CD14-positive monocyte (primary cell): Measurements from ENCODE around the gene TTC28. TPM values are rescaled to one million over a fixed set of nuclear protein-coding genes. Genes with fewer than 3 reads are reported as not detected.

Experiments
- DNase-seq, 3 donors: peaks; one replicate each; pipeline ENCODE4 v3.0.0-alpha.2; 2011 to 2022
- H2AFZ ChIP-seq: 2 replicates; pipeline ENCODE4 v1.6.0; 2012; ENCODE audit warnings: mild to moderate bottlenecking, low read depth, low read length, inconsistent platforms; ENCODE audit not compliant: insufficient read depth, poor library complexity, severe bottlenecking
- H3K27ac ChIP-seq, 2 donors: 1 replicate in 1 of 2; 2 replicates in 1 of 2; pipeline ENCODE4 v1.5.1; 2012 to 2013; ENCODE audit warnings: low read length in 2 of 2, control low read depth in 1 of 2, inconsistent platforms in 1 of 2, low read depth in 1 of 2, mild to moderate bottlenecking in 1 of 2
- H3K27me3 ChIP-seq, 2 donors: one replicate each; pipeline versions ENCODE4 v1.6.0 to v1.6.1; 2011 to 2013; ENCODE audit warnings: low read length in 2 of 2; ENCODE audit not compliant: control insufficient read depth in 2 of 2, insufficient read depth in 2 of 2
- H3K36me3 ChIP-seq, 2 donors: replicated peaks in 1 of 2; 1 replicate in 1 of 2; 2 replicates in 1 of 2; pipeline versions ENCODE4 v1.5.1 to v1.6.1; 2012 to 2013; ENCODE audit warnings: low read length in 2 of 2, control low read depth in 1 of 2, inconsistent platforms in 1 of 2, mild to moderate bottlenecking in 1 of 2; ENCODE audit not compliant: insufficient read depth in 2 of 2, control insufficient read depth in 1 of 2
- H3K4me1 ChIP-seq, 2 donors: 1 replicate in 1 of 2; 2 replicates in 1 of 2; pipeline versions ENCODE4 v1.5.1 to v1.6.1; 2012 to 2013; ENCODE audit warnings: low read length in 2 of 2, control low read depth in 1 of 2, inconsistent platforms in 1 of 2, mild to moderate bottlenecking in 1 of 2, moderate library complexity in 1 of 2; ENCODE audit not compliant: insufficient read depth in 2 of 2, control insufficient read depth in 1 of 2
- H3K4me2 ChIP-seq: replicated peaks from 2 replicates; pipeline ENCODE3; 2012; ENCODE audit warnings: low read length, moderate library complexity, mild to moderate bottlenecking; ENCODE audit not compliant: poor library complexity, severe bottlenecking; ENCODE audit errors: extremely low read depth
- H3K4me3 ChIP-seq, 3 experiments: fragments of 200-600 bp in 1 of 3; sonication (generic) in 1 of 3; replicated peaks in 1 of 3; 1 replicate in 2 of 3; 2 replicates in 1 of 3; pipeline ENCODE4 v1.5.1; 2011 to 2013; ENCODE audit warnings: low read length in 3 of 3, mild to moderate bottlenecking in 3 of 3, control low read depth in 2 of 3, low read depth in 2 of 3, inconsistent platforms in 1 of 3, moderate library complexity in 1 of 3
- H3K79me2 ChIP-seq: 2 replicates; pipeline ENCODE4 v1.6.0; 2012; ENCODE audit warnings: mild to moderate bottlenecking, control low read depth, inconsistent platforms, low read length, moderate library complexity; ENCODE audit not compliant: insufficient read depth
- H3K9ac ChIP-seq: 2 replicates; pipeline ENCODE4 v1.6.0; 2017; ENCODE audit warnings: low read length, mild to moderate bottlenecking; ENCODE audit not compliant: insufficient read depth, poor library complexity, severe bottlenecking
- H3K9me3 ChIP-seq, 2 donors: replicated peaks in 1 of 2; 1 replicate in 1 of 2; 2 replicates in 1 of 2; pipeline versions ENCODE4 v1.5.1 to v1.6.1; 2012 to 2013; ENCODE audit warnings: low read length in 2 of 2, control low read depth in 1 of 2; ENCODE audit not compliant: control insufficient read depth in 1 of 2, insufficient read depth in 1 of 2
- H4K20me1 ChIP-seq: 2 replicates; pipeline ENCODE4 v1.6.0; 2012; ENCODE audit warnings: mild to moderate bottlenecking, low read length, control low read depth, moderate library complexity; ENCODE audit not compliant: insufficient read depth
- H3K27ac Mint-ChIP-seq, 7 donors: one replicate each; pipeline ENCODE4 v1.8.0; 2020; ENCODE audit warnings: mild to moderate bottlenecking in 7 of 7, mixed read lengths in 7 of 7, moderate library complexity in 6 of 7, inconsistent platforms in 2 of 7
- H3K27me3 Mint-ChIP-seq, 3 donors: one replicate each; pipeline ENCODE4 v1.8.0; 2021 to 2022; ENCODE audit warnings: low read depth in 3 of 3, mild to moderate bottlenecking in 3 of 3, mixed read lengths in 3 of 3, moderate library complexity in 3 of 3, inconsistent platforms in 1 of 3
- H3K36me3 Mint-ChIP-seq, 2 donors: one replicate each; pipeline ENCODE4 v1.8.0; 2020; ENCODE audit warnings: mixed read lengths in 2 of 2, inconsistent platforms in 1 of 2, mild to moderate bottlenecking in 1 of 2
- H3K4me1 Mint-ChIP-seq: one replicate; pipeline ENCODE4 v1.8.0; 2020; ENCODE audit warnings: mild to moderate bottlenecking, mixed read lengths
- H3K4me3 Mint-ChIP-seq, 2 donors: one replicate each; pipeline ENCODE4 v1.8.0; 2020; ENCODE audit warnings: mild to moderate bottlenecking in 2 of 2, mixed read lengths in 2 of 2, moderate library complexity in 1 of 2
- H3K9me3 Mint-ChIP-seq, 7 donors: one replicate each; pipeline ENCODE4 v1.8.0; 2020 to 2022; ENCODE audit warnings: mixed read lengths in 7 of 7, mild to moderate bottlenecking in 6 of 7, moderate library complexity in 6 of 7, inconsistent platforms in 2 of 7
- CTCF ChIP-seq: fragments of 200-600 bp; IDR thresholded peaks from one replicate; pipeline ENCODE4 v1.8.0; 2022; ENCODE audit warnings: antibody characterized with exemption, mild to moderate bottlenecking
- WGBS: methylation state at CpG from one replicate; pipeline ENCODE4 v1.1.5; 2013; ENCODE audit warnings: missing lambda C conversion rate; ENCODE audit not compliant: insufficient coverage; 5-methylcytosine and 5-hydroxymethylcytosine counted together
- intact Hi-C, 2 donors: fragments of 100-400 bp; cut with micrococcal nuclease; formaldehyde crosslinking; loops; one replicate each; pipeline versions ENCODE4 v1.15.0 to v1.15.1; 2023
- polyA plus RNA-seq, 3 donors: library from polyadenylated mRNA; depleted of rRNA in 1 of 3; unstranded in 2 of 3; stranded (reverse) in 1 of 3; fragments of 300-500 nt in 2 of 3; fragments of >200 nt in 1 of 3; fragmentation: Illumina TruSeq in 2 of 3; gene quantifications; 1 replicate in 2 of 3; 2 replicates in 1 of 3; pipeline ENCODE4 v1.2.3, GENCODE V29; 2012 to 2021

TTC28 gene
- polyA plus RNA-seq, 3 donors, result 0.24 to 0.61 TPM; not detected in 1

GRCh38 chr22:28629420-28630176, 50.0 kb downstream of the TTC28 start:
- H3K4me1 ChIP-seq, result no peaks in the 10 kb centered on the region
- no peak overlapping the region for H2AFZ ChIP-seq
- 83% methylated on average over 1 of the region's 4 CpGs for WGBS

DNA sequence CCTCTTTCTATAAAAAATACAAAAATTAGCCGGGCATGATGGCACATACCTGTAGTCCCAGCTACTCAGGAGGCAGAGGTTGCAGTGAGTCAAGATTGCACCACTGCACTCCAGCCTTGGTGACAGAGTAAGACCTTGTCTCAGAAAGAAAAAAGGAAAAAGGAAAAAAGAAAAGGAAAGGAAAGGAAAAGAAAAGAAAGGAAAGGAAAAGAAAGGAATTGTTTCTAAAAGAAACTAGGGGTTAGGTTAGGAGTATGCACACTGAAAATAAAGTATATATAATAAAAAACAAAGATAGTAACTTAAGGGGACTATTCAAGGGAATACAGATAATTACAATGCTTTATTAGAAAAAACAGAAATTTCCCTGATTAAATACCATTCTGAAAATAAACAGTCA, 50.9 kb downstream of the TTC28 start:
- H3K4me3 Mint-ChIP-seq, result no peak overlapping the region
- H2AFZ ChIP-seq, result no peak overlapping the region
- no peaks in the 10 kb centered on the region for H3K36me3 Mint-ChIP-seq
- H4K20me1 ChIP-seq, result no peaks in the 10 kb centered on the region
- no peak for TF ChIP-seq CTCF
- no peaks in the 10 kb centered on the region for H3K36me3 ChIP-seq
- no peaks in the 10 kb centered on the region for H3K9me3 ChIP-seq
- no peaks in the 10 kb centered on the region for H3K9me3 Mint-ChIP-seq
- H3K27me3 Mint-ChIP-seq, result peaks cover 0 to 9% (median 6%) of the 10 kb centered on the region in 3 donors
- DNase-seq, result no peak
- H3K4me1 ChIP-seq, result no peaks in the 10 kb centered on the region
- H3K79me2 ChIP-seq, result no peaks in the 10 kb centered on the region
- H3K9ac ChIP-seq, result no peak overlapping the region
- intact Hi-C loops, result no loop called here
- H3K4me3 ChIP-seq, result no peak overlapping the region
- no peak overlapping the region for H3K27ac ChIP-seq
- no peaks in the 10 kb centered on the region for H3K4me1 Mint-ChIP-seq
- H3K27me3 ChIP-seq, result no peaks in the 10 kb centered on the region
- no peak overlapping the region for H3K27ac Mint-ChIP-seq
- no peak overlapping the region for H3K4me2 ChIP-seq
- WGBS, result no CpG with 5 or more reads among the region's 1 CpG

More at GRCh38 chr22:28629420-28630176, 50.0 kb downstream of the TTC28 start:
- no peak overlapping the region for H3K27ac Mint-ChIP-seq
- no peaks in the 10 kb centered on the region for H3K9me3 Mint-ChIP-seq
- peaks cover 0 to 9% (median 5%) of the 10 kb centered on the region in 3 donors for H3K27me3 Mint-ChIP-seq
- no peaks in the 10 kb centered on the region for H4K20me1 ChIP-seq
- no peak overlapping the region for H3K4me3 ChIP-seq
- no peaks in the 10 kb centered on the region for H3K27me3 ChIP-seq
- H3K4me2 ChIP-seq, result no peak overlapping the region
- DNase-seq, result peak in 1 of 3 donors; percentile 3
- no peak overlapping the region for H3K27ac ChIP-seq
- no peak overlapping the region for H3K4me3 Mint-ChIP-seq
- H3K9me3 ChIP-seq, result no peaks in the 10 kb centered on the region
- H3K36me3 ChIP-seq, result no peaks in the 10 kb centered on the region
- no peak for TF ChIP-seq CTCF
- intact Hi-C loops, result no loop called here
- no peak overlapping the region for H3K9ac ChIP-seq
- no peaks in the 10 kb centered on the region for H3K4me1 Mint-ChIP-seq
- no peaks in the 10 kb centered on the region for H3K36me3 Mint-ChIP-seq
- H3K79me2 ChIP-seq, result no peaks in the 10 kb centered on the region
